K562 (cell line): Measurements from ENCODE around the gene PITPNC1. TPM values are rescaled to one million over a fixed set of nuclear protein-coding genes. Genes with fewer than 3 reads are reported as not detected.

Experiments used
- ATF7 ChIP-seq: fragments of 450-650 bp; IDR thresholded peaks from 2 replicates; pipeline ENCODE4 v1.7.1; 2014; ENCODE audit warnings: mild to moderate bottlenecking, moderate library complexity
- BACH1 ChIP-seq: fragments of 200-800 bp; sonication (Bioruptor generic); IDR thresholded peaks from 2 replicates; pipeline ENCODE4 v1.6.1; 2016; ENCODE audit warnings: missing genetic modification characterization, missing compliant biosample characterization
- BHLHE40 ChIP-seq: IDR thresholded peaks from 2 replicates; pipeline ENCODE4 v1.6.1; 2011; ENCODE audit warnings: low read length, improper control_type of control experiment
- CHCHD3 ChIP-seq: fragments of 250-450 bp; sonication (Bioruptor Pico); IDR thresholded peaks from 2 replicates; pipeline ENCODE4 v2.1.2; 2022; ENCODE audit warnings: mild to moderate bottlenecking
- EZH2 ChIP-seq: IDR thresholded peaks from 2 replicates; pipeline ENCODE4 v1.6.1; 2012; ENCODE audit warnings: low read depth, mild to moderate bottlenecking, inconsistent platforms, low read length, borderline replicate concordance
- GATAD2A ChIP-seq: fragments of 450-650 bp; IDR thresholded peaks from 2 replicates; pipeline ENCODE4 v1.6.1; 2017
- HMG20B ChIP-seq: fragments of 250-450 bp; sonication (Bioruptor Pico); IDR thresholded peaks from 2 replicates; pipeline ENCODE4 v1.5.0; 2021; ENCODE audit warnings: mild to moderate bottlenecking
- L3MBTL2 ChIP-seq: fragments of 450-650 bp; IDR thresholded peaks from 2 replicates; pipeline ENCODE4 v1.6.1; 2016; ENCODE audit warnings: mild to moderate bottlenecking, moderate library complexity
- MBD2 ChIP-seq: sonication (generic); IDR thresholded peaks from 2 replicates; pipeline ENCODE4 v1.6.1; 2016; ENCODE audit warnings: low read depth, borderline replicate concordance
- NCOR1 ChIP-seq: fragments of 450-650 bp; IDR thresholded peaks from 2 replicates; pipeline ENCODE4 v1.6.1; 2016; ENCODE audit warnings: mild to moderate bottlenecking, moderate library complexity
- NONO ChIP-seq, 2 experiments: fragments of 200-400 bp in 1 of 2; fragments of 450-650 bp in 1 of 2; formaldehyde crosslinking in 1 of 2; IDR thresholded peaks; 2 replicates each; pipeline ENCODE4 v1.6.1; 2017; ENCODE audit warnings: low read depth in 2 of 2, mild to moderate bottlenecking in 2 of 2, moderate library complexity in 2 of 2, low read length in 1 of 2
- RBM22 ChIP-seq: fragments of 200-400 bp; formaldehyde crosslinking; IDR thresholded peaks from 2 replicates; pipeline ENCODE4 v1.6.1; 2018; ENCODE audit warnings: low read length, low read depth; ENCODE audit not compliant: poor library complexity, severe bottlenecking
- SMAD4 ChIP-seq: fragments of 250-450 bp; sonication (Bioruptor Pico); conservative IDR thresholded peaks from 2 replicates; pipeline ENCODE4 v1.8.0; 2021; ENCODE audit warnings: inconsistent platforms, mild to moderate bottlenecking, moderate library complexity
- TAF15 ChIP-seq: fragments of 200-400 bp; formaldehyde crosslinking; IDR thresholded peaks from 2 replicates; pipeline ENCODE4 v1.6.1; 2017; ENCODE audit warnings: mild to moderate bottlenecking, low read depth, low read length, moderate library complexity
- ZNF707 ChIP-seq: fragments of 250-450 bp; sonication (Bioruptor Pico); conservative IDR thresholded peaks from 2 replicates; pipeline ENCODE4 v1.8.0; 2022; ENCODE audit warnings: inconsistent platforms, mild to moderate bottlenecking, moderate library complexity
- ZNF785 ChIP-seq: fragments of 250-450 bp; sonication (Bioruptor Pico); IDR thresholded peaks from 2 replicates; pipeline ENCODE4 v1.4.0; 2020; ENCODE audit warnings: mild to moderate bottlenecking
- polyA plus RNA-seq, 8 experiments: library from polyadenylated mRNA; depleted of rRNA in 4 of 8; stranded (reverse) in 5 of 8; unstranded in 3 of 8; fragments of >200 nt; fragmentation: Nextera tagmentation in 2 of 8; fragmentation: Illumina TruSeq in 1 of 8; extraction: Ambion mirVana in 2 of 8; extraction: Trizol in 1 of 8; gene quantifications; 2 replicates each; pipeline versions ENCODE4 v1.2.1 to v1.2.3, GENCODE V29; 2011 to 2014; ENCODE audit warnings: inconsistent platforms in 1 of 8, missing spikeins in 1 of 8
- total RNA-seq, 7 experiments: library from RNA; depleted of rRNA in 6 of 7; stranded (reverse); fragments of >200 nt in 6 of 7; fragmentation: Illumina TruSeq in 2 of 7; extraction: Trizol in 2 of 7; gene quantifications; 2 replicates each; pipeline versions ENCODE4 v1.2.1 to v1.2.3, GENCODE V29; 2011 to 2021; ENCODE audit warnings: low replicate concordance in 1 of 7
- TF ChIP-seq, protein P1 (sequence below), 2 experiments: IDR thresholded peaks; 2 replicates each; pipeline ENCODE4 v1.6.1; 2012; ENCODE audit warnings: improper control_type of control experiment in 2 of 2, low read depth in 2 of 2, low read length in 2 of 2, borderline replicate concordance in 1 of 2
- TF ChIP-seq, protein P2 (sequence below): IDR thresholded peaks from 2 replicates; pipeline ENCODE4 v1.6.1; 2011; ENCODE audit warnings: borderline replicate concordance, low read depth, mild to moderate bottlenecking, moderate library complexity, low read length; ENCODE audit not compliant: insufficient read depth, poor library complexity, severe bottlenecking
- TF ChIP-seq, protein P3 (sequence below): fragments of 450-650 bp; formaldehyde crosslinking; IDR thresholded peaks from 2 replicates; pipeline ENCODE4 v1.4.0; 2022; ENCODE audit warnings: mild to moderate bottlenecking, moderate library complexity

Gene PITPNC1
- total and polyA plus RNA-seq, 9 of the 15 experiments (the other 6 are each of a cell fraction or from before 2014, with no cell fraction given), result 0.11 to 1.1 (median 0.65) TPM

DNA sequence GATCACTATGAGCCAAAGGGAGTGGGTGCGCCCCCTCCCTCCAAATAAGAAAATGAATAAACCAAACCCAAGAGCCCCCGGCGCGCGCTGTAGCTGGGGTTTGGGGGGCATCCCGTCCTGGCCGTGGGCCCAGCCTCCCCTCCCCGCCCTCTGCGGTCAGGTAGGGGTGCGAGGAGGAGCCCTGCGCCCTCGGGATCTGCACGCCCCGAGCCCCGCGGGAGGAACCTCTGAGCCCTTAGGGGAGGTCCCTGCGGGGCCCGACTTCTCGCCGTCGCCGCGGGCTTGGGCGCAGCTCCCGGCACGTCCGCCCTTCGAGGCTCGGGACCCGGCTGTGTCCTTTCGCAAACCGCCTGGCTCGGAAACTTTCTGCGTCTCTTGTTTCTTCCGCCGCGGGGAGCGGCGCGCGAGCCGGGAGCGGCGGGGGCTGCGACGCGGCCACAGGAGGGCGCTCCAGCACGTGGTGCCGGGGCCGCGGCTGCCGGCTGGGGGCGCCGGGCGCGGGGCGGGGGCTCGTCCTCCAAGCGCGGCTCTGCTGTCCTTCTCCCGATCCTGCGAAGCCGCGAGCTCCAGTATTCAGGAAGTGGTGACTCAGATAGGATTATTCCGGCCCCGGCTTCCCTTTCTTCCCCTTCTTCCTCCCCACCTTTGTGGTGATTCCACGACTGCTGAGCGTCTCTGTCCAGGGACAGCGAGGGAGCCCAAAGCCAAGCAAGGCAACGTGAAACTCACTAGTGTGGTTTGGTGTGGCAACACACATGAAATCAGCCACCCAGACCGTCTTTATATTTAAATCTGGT is 1.6 kb downstream of the PITPNC1 start (continued):
- TF ChIP-seq, protein P1, sequence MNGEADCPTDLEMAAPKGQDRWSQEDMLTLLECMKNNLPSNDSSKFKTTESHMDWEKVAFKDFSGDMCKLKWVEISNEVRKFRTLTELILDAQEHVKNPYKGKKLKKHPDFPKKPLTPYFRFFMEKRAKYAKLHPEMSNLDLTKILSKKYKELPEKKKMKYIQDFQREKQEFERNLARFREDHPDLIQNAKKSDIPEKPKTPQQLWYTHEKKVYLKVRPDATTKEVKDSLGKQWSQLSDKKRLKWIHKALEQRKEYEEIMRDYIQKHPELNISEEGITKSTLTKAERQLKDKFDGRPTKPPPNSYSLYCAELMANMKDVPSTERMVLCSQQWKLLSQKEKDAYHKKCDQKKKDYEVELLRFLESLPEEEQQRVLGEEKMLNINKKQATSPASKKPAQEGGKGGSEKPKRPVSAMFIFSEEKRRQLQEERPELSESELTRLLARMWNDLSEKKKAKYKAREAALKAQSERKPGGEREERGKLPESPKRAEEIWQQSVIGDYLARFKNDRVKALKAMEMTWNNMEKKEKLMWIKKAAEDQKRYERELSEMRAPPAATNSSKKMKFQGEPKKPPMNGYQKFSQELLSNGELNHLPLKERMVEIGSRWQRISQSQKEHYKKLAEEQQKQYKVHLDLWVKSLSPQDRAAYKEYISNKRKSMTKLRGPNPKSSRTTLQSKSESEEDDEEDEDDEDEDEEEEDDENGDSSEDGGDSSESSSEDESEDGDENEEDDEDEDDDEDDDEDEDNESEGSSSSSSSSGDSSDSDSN (IDR thresholded peaks at IDR 0.05; ENCODE audit: borderline replicate concordance in 1 of 2, low read depth in 2 of 2, low read length in 2 of 2), result peak in 1 of 2 experiments; percentile 94; a peak in 2 of 4 replicates
- TF ChIP-seq TAF15, result no peak
- no peak for TF ChIP-seq ZNF707 (CRISPR knock-in tag)
- 0 out of 2 replicates have a peak, but pooled peaks have one; percentile 13 for TF ChIP-seq ATF7
- TF ChIP-seq GATAD2A, result 0 out of 2 replicates have a peak, but pooled peaks have one; percentile 20
- TF ChIP-seq CHCHD3 (CRISPR knock-in tag), result no peak
- TF ChIP-seq NONO (IDR thresholded peaks at IDR 0.05; ENCODE audit: low read depth in 2 of 2, low read length in 1 of 2), result peak in 1 of 2 experiments; percentile 74; a peak in 2 of 4 replicates
- TF ChIP-seq EZH2, result no peak
- TF ChIP-seq L3MBTL2, result peak; percentile 86
- TF ChIP-seq, protein P2, sequence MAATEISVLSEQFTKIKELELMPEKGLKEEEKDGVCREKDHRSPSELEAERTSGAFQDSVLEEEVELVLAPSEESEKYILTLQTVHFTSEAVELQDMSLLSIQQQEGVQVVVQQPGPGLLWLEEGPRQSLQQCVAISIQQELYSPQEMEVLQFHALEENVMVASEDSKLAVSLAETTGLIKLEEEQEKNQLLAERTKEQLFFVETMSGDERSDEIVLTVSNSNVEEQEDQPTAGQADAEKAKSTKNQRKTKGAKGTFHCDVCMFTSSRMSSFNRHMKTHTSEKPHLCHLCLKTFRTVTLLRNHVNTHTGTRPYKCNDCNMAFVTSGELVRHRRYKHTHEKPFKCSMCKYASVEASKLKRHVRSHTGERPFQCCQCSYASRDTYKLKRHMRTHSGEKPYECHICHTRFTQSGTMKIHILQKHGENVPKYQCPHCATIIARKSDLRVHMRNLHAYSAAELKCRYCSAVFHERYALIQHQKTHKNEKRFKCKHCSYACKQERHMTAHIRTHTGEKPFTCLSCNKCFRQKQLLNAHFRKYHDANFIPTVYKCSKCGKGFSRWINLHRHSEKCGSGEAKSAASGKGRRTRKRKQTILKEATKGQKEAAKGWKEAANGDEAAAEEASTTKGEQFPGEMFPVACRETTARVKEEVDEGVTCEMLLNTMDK, result peak; percentile 97
- no peak for TF ChIP-seq NCOR1
- peak; percentile 56 for TF ChIP-seq BHLHE40
- no peak for TF ChIP-seq BACH1 (tag)
- TF ChIP-seq HMG20B (CRISPR knock-in tag), result no peak
- TF ChIP-seq MBD2, result no peak
- peak; percentile 70 for TF ChIP-seq SMAD4
- TF ChIP-seq, protein P3, sequence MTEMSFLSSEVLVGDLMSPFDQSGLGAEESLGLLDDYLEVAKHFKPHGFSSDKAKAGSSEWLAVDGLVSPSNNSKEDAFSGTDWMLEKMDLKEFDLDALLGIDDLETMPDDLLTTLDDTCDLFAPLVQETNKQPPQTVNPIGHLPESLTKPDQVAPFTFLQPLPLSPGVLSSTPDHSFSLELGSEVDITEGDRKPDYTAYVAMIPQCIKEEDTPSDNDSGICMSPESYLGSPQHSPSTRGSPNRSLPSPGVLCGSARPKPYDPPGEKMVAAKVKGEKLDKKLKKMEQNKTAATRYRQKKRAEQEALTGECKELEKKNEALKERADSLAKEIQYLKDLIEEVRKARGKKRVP (CRISPR knock-in tag), result no peak
- TF ChIP-seq RBM22, result no peak
- no peak for TF ChIP-seq ZNF785 (CRISPR knock-in tag)
